HepG2 (cell line): Measurements from ENCODE around the gene DCTN1. TPM values are rescaled to one million over a fixed set of nuclear protein-coding genes. Genes with fewer than 3 reads are reported as not detected.
A peak's percentile ranks its signal among the peaks of the same experiment; 100 is the strongest.

Experiments used
- ATAC-seq: fragments of 200-7000 bp; cut with Tn5 transposase; 3 replicates; pipeline ENCODE4 v1.9.1; 2020; ENCODE audit warnings: mild to moderate bottlenecking, moderate library complexity
- BruUV-seq: library from RNA; stranded (reverse); fragments of 400-500 nt; replicated peaks from 2 replicates; lab custom pipeline; 2021; lab: Mats Ljungman, UMichigan
- CTCF ChIA-PET: fragments of 300-600 bp; formaldehyde crosslinking; extraction: SDS; loops from one replicate; lab custom pipeline; 2021; ENCODE audit warnings: low total read pairs, inconsistent platforms, low intra/inter-chr PET ratio; lab: Yijun Ruan, JAX
- POLR2A ChIA-PET: fragments of 350-600 bp; sonication (Branson Sonifier 250); formaldehyde crosslinking; loops from one replicate; lab custom pipeline; 2020; ENCODE audit warnings: antibody characterized with exemption, inconsistent platforms; lab: Yijun Ruan, JAX
- DNase-seq: peaks from one replicate; pipeline ENCODE4 v3.0.0-alpha.2; 2015; ENCODE audit warnings: low spot score
- FAIRE-seq: peaks from 3 replicates; lab custom pipeline; 2011; peaks lifted over from hg19 to GRCh38; lab: Jason Lieb, UNC
- H2AFZ ChIP-seq: one replicate; pipeline ENCODE4 v1.6.1; 2011; ENCODE audit warnings: low read length, inconsistent platforms
- H3K27ac ChIP-seq: fragments of 300-600 bp; 3 replicates; pipeline ENCODE4 v1.8.0; 2011; ENCODE audit warnings: mixed run types, mild to moderate bottlenecking, mixed read lengths, low read length, inconsistent platforms; ENCODE audit not compliant: insufficient read depth; ENCODE audit errors: extremely low read length
- H3K27me3 ChIP-seq, 2 experiments: fragments of 200-600 bp in 1 of 2; 2 replicates in 1 of 2; 3 replicates in 1 of 2; pipeline versions ENCODE4 v1.6.0 to v1.8.0; 2011; ENCODE audit warnings: low read length in 2 of 2, mild to moderate bottlenecking in 2 of 2, moderate library complexity in 2 of 2, inconsistent platforms in 1 of 2; ENCODE audit not compliant: insufficient read depth in 2 of 2, control insufficient read depth in 1 of 2
- H3K36me3 ChIP-seq, 2 experiments: fragments of 200-600 bp in 1 of 2; replicated peaks in 1 of 2; 2 replicates in 1 of 2; 3 replicates in 1 of 2; pipeline versions ENCODE4 v1.5.1 to v1.8.0; 2011; ENCODE audit warnings: low read length in 2 of 2, inconsistent platforms in 1 of 2; ENCODE audit not compliant: insufficient read depth in 2 of 2, control insufficient read depth in 1 of 2
- H3K4me1 ChIP-seq: 2 replicates; pipeline ENCODE4 v1.5.1; 2012; ENCODE audit warnings: low read length, inconsistent platforms; ENCODE audit not compliant: insufficient read depth
- H3K4me2 ChIP-seq: 2 replicates; pipeline ENCODE4 v1.6.0; 2011; ENCODE audit warnings: low read depth, low read length, inconsistent platforms
- H3K4me3 ChIP-seq, 3 experiments: fragments of 200-600 bp in 1 of 3; sonication (generic), shearing (Covaris generic) in 1 of 3; replicated peaks in 1 of 3; 2 replicates each; pipeline ENCODE4 v1.5.1; 2011 to 2016; ENCODE audit warnings: low read length in 3 of 3, inconsistent platforms in 2 of 3, low read depth in 2 of 3, mild to moderate bottlenecking in 2 of 3, control low read depth in 1 of 3, mixed read lengths in 1 of 3; ENCODE audit not compliant: insufficient read depth in 1 of 3
- H3K79me2 ChIP-seq: one replicate; pipeline ENCODE4 v1.6.1; 2011; ENCODE audit warnings: low read length, inconsistent platforms; ENCODE audit not compliant: insufficient read depth
- H3K9ac ChIP-seq: 2 replicates; pipeline ENCODE4 v1.6.0; 2011; ENCODE audit warnings: mild to moderate bottlenecking, low read depth, low read length, inconsistent platforms; ENCODE audit not compliant: insufficient read depth
- H3K9me3 ChIP-seq: 2 replicates; pipeline ENCODE4 v1.5.1; 2012; ENCODE audit warnings: mild to moderate bottlenecking, low read length
- H4K20me1 ChIP-seq: 2 replicates; pipeline ENCODE4 v1.6.0; 2011; ENCODE audit warnings: inconsistent platforms, mild to moderate bottlenecking, low read length, moderate library complexity; ENCODE audit not compliant: insufficient read depth
- MXD1 ChIP-seq: sonication (generic); formaldehyde crosslinking; IDR thresholded peaks from 2 replicates; pipeline ENCODE4 v1.4.0; 2020; ENCODE audit warnings: mild to moderate bottlenecking, missing genetic modification reagents
- NKX3-1 ChIP-seq: sonication (generic); formaldehyde crosslinking; IDR thresholded peaks from 2 replicates; pipeline ENCODE4 v1.5.0; 2020; ENCODE audit warnings: missing genetic modification reagents
- PAXIP1 ChIP-seq: sonication (generic); formaldehyde crosslinking; conservative IDR thresholded peaks from 2 replicates; pipeline ENCODE4 v1.4.0; 2020; ENCODE audit warnings: mild to moderate bottlenecking, missing genetic modification reagents, moderate library complexity
- ZC3H13 ChIP-seq: sonication (generic); formaldehyde crosslinking; IDR thresholded peaks from 2 replicates; pipeline ENCODE4 v1.8.1; 2023; ENCODE audit warnings: mild to moderate bottlenecking, missing genetic modification reagents, moderate library complexity
- ZFP91 ChIP-seq: sonication (generic); formaldehyde crosslinking; IDR thresholded peaks from 2 replicates; pipeline ENCODE4 v1.9.0; 2022; ENCODE audit warnings: missing genetic modification reagents, mild to moderate bottlenecking, borderline replicate concordance
- ZNF142 ChIP-seq: sonication (generic); formaldehyde crosslinking; IDR thresholded peaks from 2 replicates; pipeline ENCODE4 v1.4.0; 2020; ENCODE audit warnings: missing genetic modification reagents
- ZNF263 ChIP-seq: sonication (generic); formaldehyde crosslinking; IDR thresholded peaks from 2 replicates; pipeline ENCODE4 v1.4.0; 2020; ENCODE audit warnings: missing genetic modification reagents
- ZNF501 ChIP-seq: sonication (generic); formaldehyde crosslinking; IDR thresholded peaks from 2 replicates; pipeline ENCODE4 v1.5.1; 2020; ENCODE audit warnings: mild to moderate bottlenecking, moderate library complexity, missing genetic modification reagents
- ZNF549 ChIP-seq: sonication (generic); formaldehyde crosslinking; IDR thresholded peaks from 2 replicates; pipeline ENCODE4 v1.5.0; 2020; ENCODE audit warnings: missing genetic modification reagents
- WGBS: methylation state at CpG from one replicate; pipeline ENCODE4 v1.1.6; 2017; ENCODE audit warnings: low lambda C conversion rate; 5-methylcytosine and 5-hydroxymethylcytosine counted together
- in situ Hi-C: cut with HindIII; loops from 2 replicates; pipeline ENCODE4 v1.10.0; 2017; ENCODE audit warnings: low pct_unique_long_range_greater_than_20kb; ENCODE audit not compliant: extremely low pct_ligation_motif_present
- intact Hi-C: fragments of 100-400 bp; cut with micrococcal nuclease; formaldehyde crosslinking; loops from one replicate; pipeline ENCODE4 v1.10.0; 2022; ENCODE audit not compliant: unreplicated experiment
- polyA plus RNA-seq, 8 experiments: library from polyadenylated mRNA; depleted of rRNA in 3 of 8; stranded (reverse) in 7 of 8; unstranded in 1 of 8; fragments of >200 nt; fragmentation: Illumina TruSeq in 4 of 8; extraction: Trizol in 4 of 8; gene quantifications; 2 replicates each; pipeline versions ENCODE4 v1.2.1 to v1.2.3, GENCODE V29; 2011 to 2016; ENCODE audit warnings: low read depth in 4 of 8, missing spikeins in 1 of 8, mixed read lengths in 1 of 8; ENCODE audit not compliant: insufficient read depth in 1 of 8
- total RNA-seq, 5 experiments: library from RNA; depleted of rRNA; stranded (reverse); fragments of >200 nt; fragmentation: Illumina TruSeq; extraction: Trizol; gene quantifications; 2 replicates each; pipeline ENCODE4 v1.2.3, GENCODE V29; 2016; ENCODE audit warnings: low read depth in 1 of 5

DCTN1 gene
- total and polyA plus RNA-seq, 2 of the 13 experiments (the other 11 are each of a cell fraction or from before 2014, with no cell fraction given) = 73.2 to 122 TPM

DNA sequence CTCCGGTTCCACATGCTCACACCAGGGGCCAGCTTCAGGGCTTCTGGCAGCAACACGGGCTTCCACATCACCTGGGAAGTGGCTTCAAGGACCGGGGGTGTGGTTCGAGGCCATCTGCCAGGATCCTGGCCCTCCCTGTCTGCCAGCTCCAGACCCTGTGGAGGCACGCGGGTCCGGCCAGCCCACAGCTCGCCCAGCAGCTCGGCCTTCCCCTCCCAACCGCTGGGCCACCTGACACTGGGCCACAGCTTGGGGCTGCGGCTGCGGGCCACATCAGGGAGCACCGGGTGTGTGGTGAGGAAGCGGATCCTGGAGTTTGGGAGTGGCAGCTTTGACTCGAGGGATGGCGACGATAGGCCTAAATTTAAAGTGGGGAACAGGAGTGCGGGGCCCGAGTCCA is 34.3 kb upstream of the DCTN1 start:
- intact Hi-C loops (no loop called here), in situ Hi-C loops (no loop called here)
- H2AFZ ChIP-seq = no peak overlapping the region
- FAIRE-seq (no peak), DNase-seq (no peak), ATAC-seq (no peak)
- H3K4me2 ChIP-seq = peak overlapping the region; percentile 84; the same call in 1 of the 2 replicates
- ChIA-PET POLR2A (interaction anchor here (1.9 to 2.4 kb wide), 2 partner anchors 10 to 23 kb away, joined by 4 to 12 read pairs; no protein-coding TSS in a partner anchor), CTCF (no interaction called here)
- no peaks in the 10 kb centered on the region for H3K79me2 ChIP-seq
- no peak overlapping the region for H3K27ac ChIP-seq
- 68% methylated on average over 16 of the region's 19 CpGs for WGBS
- H3K9me3 ChIP-seq = no peaks in the 10 kb centered on the region
- peaks cover 0 to 3% of the 10 kb centered on the region in 2 experiments; a peak in 2 of 5 replicates for H3K27me3 ChIP-seq
- no peaks in the 10 kb centered on the region for H3K36me3 ChIP-seq
- H3K4me3 ChIP-seq = no peak overlapping the region
- H4K20me1 ChIP-seq = no peaks in the 10 kb centered on the region
- H3K4me1 ChIP-seq = peaks cover 27% of the 10 kb centered on the region
- BruUV-seq = no TSS peak
- H3K9ac ChIP-seq = no peak overlapping the region
- TF ChIP-seq ZNF142 (CRISPR knock-in tag) (no peak), NKX3-1 (no peak), MXD1 (no peak), PAXIP1 (no peak), ZFP91 (CRISPR knock-in tag) (0 out of 2 replicates have a peak, but pooled peaks have one; percentile 15), ZC3H13 (CRISPR knock-in tag) (no peak), ZNF263 (CRISPR knock-in tag) (no peak), ZNF501 (CRISPR knock-in tag) (no peak), ZNF549 (CRISPR knock-in tag) (no peak)
